Suprapubic skin (tissue), 4 donors: ENCODE results near the gene TMEM132D.

ENCODE experiments used
- CTCF ChIP-seq, 2 donors: fragments of 200-600 bp in 1 of 2; fragments of 450-650 bp in 1 of 2; sonication (generic) in 1 of 2; IDR thresholded peaks; one replicate each; pipeline ENCODE4 v1.5.1; 2016 to 2019; ENCODE audit warnings: antibody characterized with exemption in 2 of 2, mild to moderate bottlenecking in 1 of 2, moderate library complexity in 1 of 2
- EP300 ChIP-seq: sonication (generic); formaldehyde crosslinking; IDR thresholded peaks from one replicate; pipeline ENCODE4 v1.6.1; 2017; ENCODE audit warnings: antibody characterized with exemption
- POLR2A ChIP-seq, 2 donors: fragments of 450-650 bp; IDR thresholded peaks; one replicate each; pipeline ENCODE4 v1.6.1; 2017; ENCODE audit warnings: antibody characterized with exemption in 2 of 2, mild to moderate bottlenecking in 2 of 2, moderate library complexity in 2 of 2
- POLR2AphosphoS5 ChIP-seq, 3 donors: sonication (generic); formaldehyde crosslinking; IDR thresholded peaks; one replicate each; pipeline ENCODE4 v1.6.1; 2017; ENCODE audit warnings: antibody characterized with exemption in 3 of 3

- no peak for TF ChIP-seq POLR2A (IDR thresholded peaks at IDR 0.05)
- TF ChIP-seq CTCF (IDR thresholded peaks at IDR 0.05), result no peak
- TF ChIP-seq POLR2AphosphoS5 (IDR thresholded peaks at IDR 0.05), result no peak
- TF ChIP-seq EP300, result no peak
Observed at GRCh38 chr12:129827102-129827865, 76.5 kb downstream of the TMEM132D start.
